ENCODE data around the gene RYR1. TPM values are rescaled to one million over a fixed set of nuclear protein-coding genes. Genes with fewer than 3 reads are reported as not detected.

Gene RYR1
- total and polyA plus RNA-seq, 2 of the 8 experiments (the other 6 are each of a cell fraction or from before 2014, with no cell fraction given) = 5.8 to 11.8 TPM

- TF ChIP-seq, protein P1, sequence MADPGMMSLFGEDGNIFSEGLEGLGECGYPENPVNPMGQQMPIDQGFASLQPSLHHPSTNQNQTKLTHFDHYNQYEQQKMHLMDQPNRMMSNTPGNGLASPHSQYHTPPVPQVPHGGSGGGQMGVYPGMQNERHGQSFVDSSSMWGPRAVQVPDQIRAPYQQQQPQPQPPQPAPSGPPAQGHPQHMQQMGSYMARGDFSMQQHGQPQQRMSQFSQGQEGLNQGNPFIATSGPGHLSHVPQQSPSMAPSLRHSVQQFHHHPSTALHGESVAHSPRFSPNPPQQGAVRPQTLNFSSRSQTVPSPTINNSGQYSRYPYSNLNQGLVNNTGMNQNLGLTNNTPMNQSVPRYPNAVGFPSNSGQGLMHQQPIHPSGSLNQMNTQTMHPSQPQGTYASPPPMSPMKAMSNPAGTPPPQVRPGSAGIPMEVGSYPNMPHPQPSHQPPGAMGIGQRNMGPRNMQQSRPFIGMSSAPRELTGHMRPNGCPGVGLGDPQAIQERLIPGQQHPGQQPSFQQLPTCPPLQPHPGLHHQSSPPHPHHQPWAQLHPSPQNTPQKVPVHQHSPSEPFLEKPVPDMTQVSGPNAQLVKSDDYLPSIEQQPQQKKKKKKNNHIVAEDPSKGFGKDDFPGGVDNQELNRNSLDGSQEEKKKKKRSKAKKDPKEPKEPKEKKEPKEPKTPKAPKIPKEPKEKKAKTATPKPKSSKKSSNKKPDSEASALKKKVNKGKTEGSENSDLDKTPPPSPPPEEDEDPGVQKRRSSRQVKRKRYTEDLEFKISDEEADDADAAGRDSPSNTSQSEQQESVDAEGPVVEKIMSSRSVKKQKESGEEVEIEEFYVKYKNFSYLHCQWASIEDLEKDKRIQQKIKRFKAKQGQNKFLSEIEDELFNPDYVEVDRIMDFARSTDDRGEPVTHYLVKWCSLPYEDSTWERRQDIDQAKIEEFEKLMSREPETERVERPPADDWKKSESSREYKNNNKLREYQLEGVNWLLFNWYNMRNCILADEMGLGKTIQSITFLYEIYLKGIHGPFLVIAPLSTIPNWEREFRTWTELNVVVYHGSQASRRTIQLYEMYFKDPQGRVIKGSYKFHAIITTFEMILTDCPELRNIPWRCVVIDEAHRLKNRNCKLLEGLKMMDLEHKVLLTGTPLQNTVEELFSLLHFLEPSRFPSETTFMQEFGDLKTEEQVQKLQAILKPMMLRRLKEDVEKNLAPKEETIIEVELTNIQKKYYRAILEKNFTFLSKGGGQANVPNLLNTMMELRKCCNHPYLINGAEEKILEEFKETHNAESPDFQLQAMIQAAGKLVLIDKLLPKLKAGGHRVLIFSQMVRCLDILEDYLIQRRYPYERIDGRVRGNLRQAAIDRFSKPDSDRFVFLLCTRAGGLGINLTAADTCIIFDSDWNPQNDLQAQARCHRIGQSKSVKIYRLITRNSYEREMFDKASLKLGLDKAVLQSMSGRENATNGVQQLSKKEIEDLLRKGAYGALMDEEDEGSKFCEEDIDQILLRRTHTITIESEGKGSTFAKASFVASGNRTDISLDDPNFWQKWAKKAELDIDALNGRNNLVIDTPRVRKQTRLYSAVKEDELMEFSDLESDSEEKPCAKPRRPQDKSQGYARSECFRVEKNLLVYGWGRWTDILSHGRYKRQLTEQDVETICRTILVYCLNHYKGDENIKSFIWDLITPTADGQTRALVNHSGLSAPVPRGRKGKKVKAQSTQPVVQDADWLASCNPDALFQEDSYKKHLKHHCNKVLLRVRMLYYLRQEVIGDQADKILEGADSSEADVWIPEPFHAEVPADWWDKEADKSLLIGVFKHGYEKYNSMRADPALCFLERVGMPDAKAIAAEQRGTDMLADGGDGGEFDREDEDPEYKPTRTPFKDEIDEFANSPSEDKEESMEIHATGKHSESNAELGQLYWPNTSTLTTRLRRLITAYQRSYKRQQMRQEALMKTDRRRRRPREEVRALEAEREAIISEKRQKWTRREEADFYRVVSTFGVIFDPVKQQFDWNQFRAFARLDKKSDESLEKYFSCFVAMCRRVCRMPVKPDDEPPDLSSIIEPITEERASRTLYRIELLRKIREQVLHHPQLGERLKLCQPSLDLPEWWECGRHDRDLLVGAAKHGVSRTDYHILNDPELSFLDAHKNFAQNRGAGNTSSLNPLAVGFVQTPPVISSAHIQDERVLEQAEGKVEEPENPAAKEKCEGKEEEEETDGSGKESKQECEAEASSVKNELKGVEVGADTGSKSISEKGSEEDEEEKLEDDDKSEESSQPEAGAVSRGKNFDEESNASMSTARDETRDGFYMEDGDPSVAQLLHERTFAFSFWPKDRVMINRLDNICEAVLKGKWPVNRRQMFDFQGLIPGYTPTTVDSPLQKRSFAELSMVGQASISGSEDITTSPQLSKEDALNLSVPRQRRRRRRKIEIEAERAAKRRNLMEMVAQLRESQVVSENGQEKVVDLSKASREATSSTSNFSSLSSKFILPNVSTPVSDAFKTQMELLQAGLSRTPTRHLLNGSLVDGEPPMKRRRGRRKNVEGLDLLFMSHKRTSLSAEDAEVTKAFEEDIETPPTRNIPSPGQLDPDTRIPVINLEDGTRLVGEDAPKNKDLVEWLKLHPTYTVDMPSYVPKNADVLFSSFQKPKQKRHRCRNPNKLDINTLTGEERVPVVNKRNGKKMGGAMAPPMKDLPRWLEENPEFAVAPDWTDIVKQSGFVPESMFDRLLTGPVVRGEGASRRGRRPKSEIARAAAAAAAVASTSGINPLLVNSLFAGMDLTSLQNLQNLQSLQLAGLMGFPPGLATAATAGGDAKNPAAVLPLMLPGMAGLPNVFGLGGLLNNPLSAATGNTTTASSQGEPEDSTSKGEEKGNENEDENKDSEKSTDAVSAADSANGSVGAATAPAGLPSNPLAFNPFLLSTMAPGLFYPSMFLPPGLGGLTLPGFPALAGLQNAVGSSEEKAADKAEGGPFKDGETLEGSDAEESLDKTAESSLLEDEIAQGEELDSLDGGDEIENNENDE (IDR thresholded peaks at IDR 0.05; ENCODE audit: insufficient replicate concordance, low read length) = no peak
- TF ChIP-seq TCF12 (IDR thresholded peaks at IDR 0.05; ENCODE audit: low read depth, low read length) (no peak), RXRA (IDR thresholded peaks at IDR 0.05; ENCODE audit: insufficient read depth, low read depth, low read length) (no peak), SIX5 (IDR thresholded peaks at IDR 0.05; ENCODE audit: low read depth, low read length) (no peak), SP4 (IDR thresholded peaks at IDR 0.05; ENCODE audit: low read length) (no peak)
These were observed 2.6 kb upstream of the RYR1 start (continued) for GRCh38 chr19:38430931-38431330.
